GM12875 (cell line): ENCODE results near the gene AKT3.

Experiments
- H3K4me3 ChIP-seq: one replicate; pipeline ENCODE4 v1.5.1; 2011; ENCODE audit warnings: low read depth, low read length, control low read depth
- CTCF ChIP-seq: IDR thresholded peaks from 2 replicates; pipeline ENCODE4 v1.5.1; 2011; ENCODE audit warnings: low read depth, mild to moderate bottlenecking, control low read depth, inconsistent platforms, low read length, moderate library complexity, borderline replicate concordance; ENCODE audit not compliant: insufficient read depth

Gene AKT3

DNA sequence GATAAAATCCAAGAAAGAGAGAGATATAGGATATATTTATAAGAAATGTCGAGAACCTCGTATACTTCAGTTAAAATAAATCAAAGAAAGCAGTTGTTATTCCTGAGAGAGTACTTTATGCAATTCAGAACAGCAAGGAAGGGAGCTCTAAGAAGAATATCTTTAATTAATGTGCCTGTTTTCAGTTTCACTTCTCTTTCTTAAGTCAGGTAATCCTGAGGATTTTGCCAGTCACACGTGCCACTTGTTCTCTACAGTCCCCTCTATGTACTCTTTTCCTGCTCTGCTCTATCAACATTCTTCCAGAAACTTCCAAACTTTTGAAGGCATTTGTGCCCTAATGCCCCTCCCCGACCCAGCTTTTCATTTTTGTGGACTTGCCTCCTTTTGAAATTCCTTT is 211.9 kb downstream of the AKT3 start:
- TF ChIP-seq CTCF: no peak
- H3K4me3 ChIP-seq: no peak overlapping the region

- no peak for TF ChIP-seq CTCF
- H3K4me3 ChIP-seq: no peak overlapping the region
These were observed 221.6 kb downstream of the AKT3 start for GRCh38 chr1:243628476-243628907.

DNA sequence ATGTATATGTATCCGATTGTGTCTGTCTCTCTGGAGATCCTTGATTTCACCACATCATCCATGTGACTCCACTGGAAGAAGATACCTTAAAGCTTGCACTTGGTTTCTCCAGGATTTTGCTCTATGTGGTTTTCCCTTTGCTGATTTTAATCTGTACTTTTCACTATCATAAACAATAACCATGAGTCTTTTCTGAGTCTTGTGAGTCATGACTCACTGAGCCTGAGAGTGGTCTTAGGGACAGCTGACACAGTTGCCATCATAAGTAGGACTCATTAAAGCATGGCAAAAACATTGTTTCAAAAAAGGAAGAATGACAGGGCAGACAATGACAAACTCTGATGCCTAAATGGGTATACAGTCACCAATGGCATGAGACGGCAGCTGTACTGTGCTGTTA is 226.2 kb downstream of the AKT3 start:
- TF ChIP-seq CTCF: no peak
- no peak overlapping the region for H3K4me3 ChIP-seq

- H3K4me3 ChIP-seq: no peak overlapping the region
- TF ChIP-seq CTCF: no peak
These were observed 228.1 kb downstream of the AKT3 start for GRCh38 chr1:243621973-243622372.

DNA sequence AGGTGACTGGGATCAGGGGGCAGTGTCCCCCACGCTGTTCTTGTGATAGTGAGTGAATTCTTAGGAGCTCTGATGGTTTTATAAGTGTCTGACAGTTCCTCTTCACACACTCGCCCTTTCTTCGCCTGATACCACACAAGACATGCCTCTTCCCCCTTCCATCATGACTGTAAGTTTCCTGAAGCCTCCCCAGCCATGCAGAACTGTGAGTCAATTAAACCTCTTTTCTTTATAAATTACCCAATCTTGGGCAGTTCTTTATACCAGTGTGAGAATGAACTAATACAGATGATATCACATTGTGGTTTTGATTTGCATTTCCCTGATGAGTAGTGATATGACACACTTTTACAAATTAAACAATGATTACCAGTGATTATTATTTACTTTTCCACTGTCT is 229.9 kb downstream of the AKT3 start:
- no peak overlapping the region for H3K4me3 ChIP-seq
- TF ChIP-seq CTCF: no peak

DNA sequence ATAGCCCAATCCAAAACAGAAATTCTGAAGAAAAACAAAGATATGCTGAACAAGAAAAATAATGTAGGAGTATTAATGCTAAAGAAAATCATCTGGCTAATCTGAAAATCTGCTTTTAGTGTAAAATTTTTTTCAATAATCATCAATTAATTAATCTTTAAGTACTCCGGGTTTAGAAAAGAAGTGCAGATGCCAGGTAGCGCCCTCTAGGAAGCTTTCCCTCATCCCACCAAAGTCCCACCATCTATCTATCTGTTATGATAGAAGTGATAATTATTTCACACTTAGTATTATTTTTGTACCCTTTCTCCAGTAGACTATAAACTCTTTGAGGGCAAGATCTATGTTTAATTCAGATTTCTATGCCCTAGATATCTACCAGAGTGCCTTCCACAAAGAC is 240.3 kb downstream of the AKT3 start:
- TF ChIP-seq CTCF: no peak
- no peak overlapping the region for H3K4me3 ChIP-seq

DNA sequence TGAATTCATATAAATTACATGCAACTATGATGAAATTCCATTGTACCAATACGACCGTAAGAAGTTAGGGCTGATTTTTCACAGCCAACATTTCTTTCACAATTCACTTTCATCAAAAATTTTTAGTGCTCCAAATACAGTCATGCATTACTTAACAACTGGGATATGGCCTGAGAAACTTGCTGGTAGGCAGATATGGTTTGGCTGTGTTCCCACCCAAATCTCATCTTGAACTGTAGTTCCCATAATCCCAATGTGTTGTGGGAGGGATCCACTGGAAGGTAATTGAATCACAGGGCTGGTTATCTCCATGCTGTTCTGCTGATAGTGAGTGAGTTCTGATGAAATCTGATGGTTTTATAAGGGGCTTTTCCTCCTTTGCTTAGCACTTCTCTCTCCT is 244.4 kb downstream of the AKT3 start:
- no peak for TF ChIP-seq CTCF
- no peak overlapping the region for H3K4me3 ChIP-seq
